Hematopoietic multipotent progenitor cell treated with erythropoietin and hydrocortisone succinate and interleukin-3 and kit ligand, for 4 days (in vitro differentiated cells): ENCODE measurements around the gene HOXB8.

ENCODE experiments used
- DNase-seq: peaks from one replicate; pipeline ENCODE4 v3.0.0-alpha.2; 2015

The HOXB8 gene

DNA sequence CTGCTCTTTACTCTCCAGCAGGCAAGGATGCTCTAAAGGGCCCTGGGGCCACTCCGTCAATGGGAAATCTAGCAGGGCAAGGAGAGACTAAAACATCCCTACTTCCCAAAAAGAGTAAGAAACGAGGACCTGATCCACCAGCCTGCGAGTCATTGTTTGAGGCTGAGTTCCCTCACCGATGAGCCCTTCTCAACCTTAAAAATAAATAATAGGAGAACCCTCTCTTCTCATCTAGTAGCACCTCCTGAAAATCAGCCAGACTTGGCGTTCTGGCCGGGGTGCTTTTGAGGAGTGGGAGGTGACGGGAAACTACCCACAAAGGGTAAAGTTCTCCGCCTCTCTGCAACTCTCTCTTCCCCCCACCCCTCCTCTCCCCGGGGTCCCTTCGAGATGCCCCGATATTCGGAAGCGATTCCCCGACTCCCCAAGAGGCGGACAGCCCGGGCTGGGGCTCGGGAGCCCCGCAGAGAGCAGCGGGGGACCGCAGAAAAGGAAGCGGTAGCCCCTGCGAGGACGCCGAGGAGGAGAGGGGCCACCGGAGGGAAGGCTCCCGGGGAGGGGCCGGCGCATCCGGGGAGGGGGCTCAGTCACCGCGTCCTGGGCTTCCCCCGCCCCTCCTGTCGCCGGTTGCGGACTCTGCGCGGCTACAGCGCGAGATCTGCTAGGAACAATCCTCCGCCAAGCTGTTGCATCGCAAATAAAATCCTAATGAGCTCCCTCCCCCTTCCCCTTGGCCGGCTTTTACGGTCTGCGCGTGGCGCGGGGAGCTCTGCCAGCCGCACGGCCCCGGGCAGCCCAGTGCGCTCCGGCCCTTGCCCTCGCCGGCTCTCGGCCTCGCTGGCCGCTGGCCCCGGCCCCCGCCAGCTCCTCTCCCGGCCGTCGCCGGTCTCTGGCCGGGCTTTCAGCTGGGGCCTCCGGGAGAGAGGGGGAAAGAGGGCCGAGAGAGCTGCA lies 9.7 kb upstream of the HOXB8 start:
- no peak for DNase-seq

DNA sequence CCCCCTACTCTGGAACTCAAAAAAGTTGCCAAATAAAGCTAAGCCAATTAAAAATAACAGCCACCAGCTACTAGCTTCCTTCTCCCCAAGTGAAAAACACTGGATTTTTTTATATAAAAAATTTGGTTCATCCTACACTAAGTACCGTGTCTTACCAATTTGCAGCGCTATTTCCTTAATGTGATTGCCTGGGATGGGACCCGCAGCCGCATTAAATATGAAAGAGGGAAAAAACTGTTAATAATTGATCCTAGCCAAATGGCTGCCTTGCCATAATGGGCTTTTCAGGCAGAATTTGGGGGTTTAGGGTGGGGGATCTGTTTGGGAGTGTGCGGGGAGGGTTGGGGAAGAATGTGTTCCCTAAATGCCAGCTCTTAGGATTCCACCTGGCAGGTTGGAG lies 9.0 kb upstream of the HOXB8 start:
- DNase-seq: no peak

DNA sequence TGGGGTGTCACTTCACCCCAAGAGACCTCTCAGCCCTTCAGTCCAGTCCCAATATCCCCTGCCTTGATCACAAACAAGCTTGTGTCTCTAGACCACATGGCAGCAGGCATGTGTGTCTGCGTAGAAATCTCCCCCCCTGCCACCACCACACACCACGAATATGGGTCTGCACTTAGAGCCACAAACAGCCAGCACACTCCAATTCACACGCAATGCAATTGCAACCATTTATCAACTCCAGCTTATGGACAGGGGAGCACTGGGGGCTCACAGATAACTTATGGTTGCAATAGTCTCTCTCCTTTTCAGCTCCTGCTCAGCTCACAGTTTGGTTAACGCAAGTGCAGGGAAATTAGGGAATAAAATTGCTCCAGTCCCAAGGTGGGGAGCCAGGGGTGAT lies 8.5 kb upstream of the HOXB8 start:
- DNase-seq: no peak

DNA sequence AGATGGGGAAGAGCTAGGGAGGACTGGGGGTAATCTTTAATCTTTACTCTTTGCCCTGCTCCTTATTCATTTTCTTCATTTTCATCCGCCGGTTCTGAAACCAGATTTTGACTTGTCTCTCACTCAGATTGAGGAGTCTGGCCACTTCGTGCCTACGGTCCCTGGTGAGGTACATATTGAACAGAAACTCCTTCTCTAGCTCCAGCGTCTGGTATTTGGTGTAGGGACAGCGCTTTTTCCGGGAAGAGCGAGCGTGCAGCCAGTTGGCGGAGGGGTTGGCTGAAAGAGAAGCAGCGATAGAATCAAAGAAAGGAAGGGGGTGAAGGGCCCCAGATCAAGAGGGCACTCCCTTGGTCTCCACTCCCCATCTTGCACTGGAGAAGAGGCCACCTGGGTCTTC lies 7.8 kb upstream of the HOXB8 start:
- DNase-seq: no peak

DNA sequence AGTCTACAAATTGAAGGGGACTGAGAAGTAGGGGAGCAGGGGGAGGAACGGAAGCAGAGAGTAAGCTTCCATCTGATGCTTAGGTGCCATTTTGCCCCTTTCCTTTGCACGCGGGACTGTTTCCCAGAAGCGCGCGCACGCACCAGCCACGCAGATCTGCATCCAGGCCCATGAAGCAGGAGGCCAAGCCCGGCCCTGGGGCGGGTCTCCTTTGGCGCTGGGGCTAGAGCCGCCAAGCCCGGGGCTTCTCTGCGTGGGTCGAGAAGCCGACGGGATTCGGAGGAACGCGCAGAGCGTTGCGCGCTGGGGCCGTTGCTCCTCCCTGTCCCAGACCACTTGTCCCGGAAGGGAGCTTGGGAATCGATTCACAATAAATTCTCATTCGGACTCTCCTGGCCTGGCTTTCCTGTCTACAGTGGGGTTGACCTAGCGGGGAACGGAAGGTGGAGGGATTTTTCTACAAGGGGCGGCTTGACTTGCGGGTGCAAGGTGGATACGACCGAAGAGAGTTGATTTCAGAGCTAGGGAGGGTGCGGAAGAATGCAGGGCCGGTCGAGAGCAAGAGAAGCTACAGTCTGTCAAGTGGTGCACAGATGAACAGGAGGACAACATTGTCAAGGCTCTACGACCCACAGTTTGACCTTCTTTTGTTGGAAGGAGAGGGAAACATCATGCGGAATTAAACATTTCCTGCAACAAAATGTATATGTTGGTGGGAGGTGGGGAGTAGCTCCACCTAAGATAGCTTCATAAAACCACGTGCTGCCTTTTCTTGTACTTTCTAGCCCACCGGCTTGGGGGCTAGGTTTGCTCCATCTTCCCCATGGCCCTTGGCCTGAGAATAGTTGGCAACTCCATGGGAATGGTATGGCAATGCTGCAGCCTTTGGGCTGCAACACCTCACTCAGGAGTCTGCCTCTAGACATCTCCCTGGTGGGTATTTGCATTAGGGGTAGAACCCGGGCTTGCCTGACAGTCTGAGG lies 6.6 kb upstream of the HOXB8 start:
- no peak for DNase-seq

DNA sequence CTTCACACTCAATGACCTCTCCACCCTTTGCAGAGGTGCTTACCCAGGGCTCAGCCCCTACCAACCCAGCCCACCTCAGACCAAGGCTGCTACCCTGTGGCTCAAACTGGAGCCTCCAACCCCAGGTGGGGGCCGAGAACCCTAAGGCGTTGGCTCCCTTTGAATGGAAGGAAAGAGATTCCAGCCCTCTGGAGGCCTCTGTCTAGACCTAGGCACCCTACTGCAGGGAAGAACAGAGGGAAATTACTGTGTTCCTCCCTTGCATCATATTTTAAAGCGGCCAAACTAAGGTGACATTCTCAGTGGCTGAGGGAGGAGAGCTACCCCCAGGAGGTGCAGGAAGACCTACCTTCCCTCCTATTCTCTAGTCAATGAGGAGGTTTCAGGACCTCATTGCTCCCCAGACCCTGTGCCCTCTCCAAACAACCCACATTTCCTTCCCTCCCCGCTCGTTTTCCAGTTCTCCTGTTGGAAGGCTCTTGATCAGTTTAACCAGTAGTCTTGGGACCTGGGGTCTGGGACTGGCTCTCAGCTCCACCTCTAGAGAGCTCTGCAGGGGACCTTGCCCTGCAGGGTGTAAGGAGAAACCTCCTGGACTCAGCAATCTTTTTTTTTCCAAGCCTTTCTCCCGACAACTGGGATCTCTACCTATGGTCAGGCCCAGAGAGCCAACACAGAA lies 5.5 kb upstream of the HOXB8 start:
- DNase-seq: no peak

DNA sequence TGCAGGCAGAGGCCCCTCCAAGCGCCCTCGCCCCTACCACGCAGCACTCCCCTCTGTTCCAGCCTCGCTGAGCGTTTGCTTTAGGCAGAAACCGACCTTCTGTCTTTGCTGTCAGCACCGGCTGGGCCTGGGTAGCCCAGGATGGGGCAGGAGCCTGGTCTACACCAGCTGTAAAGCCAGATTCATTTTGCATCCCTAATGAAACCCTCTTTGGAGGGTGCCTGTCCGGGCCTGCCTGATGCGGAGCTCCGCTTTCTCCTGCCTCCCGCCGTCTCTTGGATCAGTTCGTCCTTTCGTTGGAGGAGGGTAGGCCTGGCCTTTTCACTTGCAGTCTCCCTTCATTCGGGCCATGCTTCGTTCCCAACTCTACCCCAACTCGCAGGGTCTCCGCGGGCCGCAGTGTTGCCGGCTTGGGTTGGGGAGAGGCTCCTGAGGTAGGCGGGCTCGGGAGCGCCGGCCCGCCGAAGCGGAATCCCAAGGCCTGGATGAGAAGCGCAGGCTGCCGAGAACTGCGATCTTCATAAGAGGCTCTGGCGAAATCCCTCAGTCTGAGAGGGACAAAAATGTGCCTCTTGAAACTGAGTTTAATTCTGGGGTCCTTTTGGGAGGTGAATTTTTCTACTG lies 4.8 kb upstream of the HOXB8 start:
- no peak for DNase-seq

DNA sequence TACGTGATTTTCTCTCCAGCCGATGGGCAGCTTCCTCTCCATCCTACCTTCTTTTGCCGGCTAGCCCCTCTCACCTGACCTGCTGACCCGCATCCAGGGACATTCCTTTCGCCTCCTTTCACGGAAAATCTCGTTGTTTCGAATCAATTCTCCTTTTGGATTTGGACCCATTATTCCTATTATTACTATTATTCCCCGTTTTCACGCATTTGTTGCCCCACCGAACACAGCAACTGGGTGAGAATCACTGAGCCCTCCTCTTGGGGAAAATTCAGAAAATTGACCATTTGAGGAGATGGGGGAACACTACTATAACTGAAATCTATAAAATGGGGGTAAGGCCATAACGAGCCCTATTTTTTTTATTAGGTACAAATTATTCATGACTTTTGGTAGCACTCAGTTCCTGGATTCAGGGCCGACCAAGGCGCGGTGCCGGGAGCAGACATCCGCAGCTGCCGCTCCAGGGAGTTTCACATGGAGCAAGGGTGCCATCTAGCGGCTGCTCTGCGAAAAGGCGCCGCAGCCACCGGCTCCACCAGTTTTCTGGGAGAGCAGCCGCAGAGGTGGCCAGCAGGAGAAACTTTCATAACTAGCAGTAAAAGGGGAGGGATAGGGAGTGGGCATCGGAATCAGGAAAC lies 3.3 kb upstream of the HOXB8 start:
- peak; percentile 91 for DNase-seq

DNA sequence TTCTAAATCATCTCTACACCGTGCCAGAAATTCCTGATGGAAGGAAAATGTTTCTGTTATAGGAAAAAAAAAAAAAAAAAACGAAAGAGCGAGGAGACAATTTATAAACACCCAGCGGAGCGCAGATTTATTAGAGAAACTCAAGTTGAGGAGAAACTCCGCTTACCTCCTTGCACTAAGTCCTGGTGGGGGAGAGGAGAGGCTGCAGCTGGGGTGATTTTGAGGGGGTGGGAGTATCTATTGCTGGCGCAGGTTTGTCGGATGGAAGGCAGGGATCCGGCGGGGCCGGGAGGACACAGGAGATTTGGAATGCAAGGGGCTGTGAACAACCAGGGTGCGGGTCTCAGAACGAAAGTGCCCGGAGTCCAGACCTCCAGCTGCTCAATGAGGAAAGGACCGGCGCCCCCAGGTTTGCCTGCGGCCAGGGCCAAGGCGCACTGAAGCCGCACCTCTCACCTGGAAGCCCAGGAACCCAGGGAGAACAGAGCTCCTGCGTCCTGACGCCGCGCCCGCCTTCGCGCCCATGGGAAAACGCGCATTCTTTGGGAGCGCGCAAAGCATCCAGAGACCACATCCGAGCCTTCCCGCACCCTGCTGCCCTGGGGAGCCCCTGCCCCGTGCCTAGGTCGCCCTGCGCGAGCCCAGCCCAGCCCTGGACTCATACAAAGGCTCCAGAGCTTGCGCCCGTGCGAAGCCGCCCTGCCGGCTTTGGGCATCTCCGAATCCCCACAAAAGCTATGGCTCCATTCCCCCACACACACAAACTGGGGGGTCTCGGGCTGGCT lies 2.6 kb upstream of the HOXB8 start:
- no peak for DNase-seq

DNA sequence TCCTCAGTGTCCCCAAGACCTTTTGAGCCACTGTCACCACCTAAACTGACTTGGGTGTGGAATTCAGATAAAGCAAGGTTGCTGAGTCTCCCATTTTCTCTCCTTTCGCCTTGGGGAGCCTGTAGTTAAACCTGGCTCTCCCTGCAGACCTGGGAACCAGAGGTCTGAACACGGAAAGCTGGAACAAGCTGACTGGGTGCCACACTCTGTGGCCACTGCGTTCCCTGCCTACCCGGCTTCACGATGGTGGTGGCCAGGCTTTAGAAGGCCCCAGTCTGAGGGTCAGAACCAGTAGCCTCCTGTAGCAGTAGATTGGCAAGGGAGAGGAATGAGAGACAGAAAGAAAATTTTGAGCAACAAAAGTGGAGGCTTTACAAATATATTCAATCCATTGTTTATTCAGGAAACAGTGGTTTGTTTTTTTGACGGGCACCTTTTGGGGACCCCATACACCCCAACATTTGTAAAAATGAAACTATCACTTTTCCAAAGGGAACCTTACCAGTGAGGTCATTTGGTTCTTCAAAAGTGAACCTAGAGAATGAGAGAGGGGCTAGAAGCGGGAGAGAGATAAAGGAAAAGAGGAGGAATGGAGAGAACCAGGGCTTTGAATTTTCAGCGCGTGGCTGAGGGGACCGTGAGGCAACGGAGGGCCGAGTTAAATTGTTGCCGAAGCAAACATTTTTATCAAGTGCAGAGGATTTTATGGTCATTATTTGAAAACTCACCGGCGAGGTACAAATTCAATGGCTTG lies 1.8 kb upstream of the HOXB8 start:
- no peak for DNase-seq

DNA sequence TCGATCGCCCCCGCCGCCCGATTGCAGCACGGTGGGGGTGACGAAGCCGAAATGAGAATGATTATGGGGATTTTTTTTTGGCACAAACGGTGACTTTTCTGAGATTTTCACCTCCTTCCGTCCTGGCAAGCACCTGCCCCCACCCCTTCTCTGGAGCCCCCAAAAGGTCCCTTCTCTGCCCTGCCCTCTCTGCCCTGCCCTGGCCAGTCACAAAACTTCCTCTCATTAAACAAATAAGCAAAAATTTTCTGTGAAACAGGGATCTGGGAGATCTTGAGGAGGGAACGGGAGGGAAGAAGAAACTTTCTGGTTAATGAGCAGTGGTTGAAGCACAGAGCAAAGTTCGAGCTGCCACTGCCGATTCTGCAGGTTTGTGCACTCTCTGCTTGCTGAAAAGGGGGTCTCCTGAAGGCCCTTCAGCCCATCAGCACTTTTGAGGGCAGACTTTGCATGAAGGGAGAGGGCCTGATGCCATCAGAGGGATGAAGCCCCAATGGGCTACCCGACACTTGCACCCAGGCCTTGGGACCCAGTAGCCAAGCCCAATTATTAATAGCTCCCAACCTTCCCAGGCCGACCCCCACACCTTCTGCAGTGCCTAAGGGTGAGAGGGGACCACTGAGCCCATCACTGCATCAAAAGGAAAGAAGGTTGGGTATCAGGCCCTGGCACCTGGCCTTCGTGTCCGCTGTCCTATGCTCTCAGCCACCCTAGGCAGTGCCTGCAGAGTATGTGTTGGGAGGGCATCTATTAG lies 1.0 kb upstream of the HOXB8 start:
- DNase-seq: no peak

DNA sequence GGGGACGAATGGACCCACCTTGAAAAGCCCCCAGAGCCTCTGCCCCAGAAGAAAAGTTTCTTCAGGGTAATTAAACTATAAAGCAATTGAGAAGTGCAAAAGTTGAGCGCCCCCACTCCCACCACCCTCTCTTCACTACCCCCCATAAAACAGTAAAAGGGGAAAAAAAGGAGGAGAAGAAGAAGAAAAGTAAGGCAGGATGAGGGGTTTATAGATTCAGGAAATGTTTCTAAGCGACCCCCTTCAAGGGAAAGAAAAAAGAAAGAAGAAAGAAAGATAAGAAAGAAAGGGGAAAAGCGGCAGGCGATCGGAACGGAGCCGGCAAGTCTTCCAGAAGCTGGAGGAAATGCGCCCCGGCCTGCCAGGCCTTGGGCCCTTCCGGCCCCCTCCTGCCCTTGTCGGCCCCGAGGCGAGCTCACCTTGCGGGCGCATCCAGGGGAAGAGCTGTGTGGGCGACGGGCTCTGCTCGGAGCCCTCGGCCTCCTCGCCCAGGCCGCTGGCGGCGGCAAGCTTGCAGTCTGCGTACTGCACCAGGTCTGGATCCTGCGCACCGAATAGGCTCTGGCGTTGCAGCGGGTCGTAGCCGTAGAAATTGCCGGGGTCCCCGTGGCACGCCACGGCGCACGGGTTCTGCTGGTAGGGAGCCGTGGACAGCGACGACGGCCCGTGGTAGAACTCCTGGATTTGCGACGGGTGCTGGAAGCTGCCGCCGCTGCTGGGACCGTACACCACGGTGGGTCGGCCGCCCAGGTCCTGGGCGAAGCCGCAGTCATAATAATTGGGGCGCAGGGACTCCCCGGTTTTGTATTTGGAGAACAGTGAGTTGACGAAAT lies 1.0 kb downstream of the HOXB8 start:
- DNase-seq: peak; percentile 54

DNA sequence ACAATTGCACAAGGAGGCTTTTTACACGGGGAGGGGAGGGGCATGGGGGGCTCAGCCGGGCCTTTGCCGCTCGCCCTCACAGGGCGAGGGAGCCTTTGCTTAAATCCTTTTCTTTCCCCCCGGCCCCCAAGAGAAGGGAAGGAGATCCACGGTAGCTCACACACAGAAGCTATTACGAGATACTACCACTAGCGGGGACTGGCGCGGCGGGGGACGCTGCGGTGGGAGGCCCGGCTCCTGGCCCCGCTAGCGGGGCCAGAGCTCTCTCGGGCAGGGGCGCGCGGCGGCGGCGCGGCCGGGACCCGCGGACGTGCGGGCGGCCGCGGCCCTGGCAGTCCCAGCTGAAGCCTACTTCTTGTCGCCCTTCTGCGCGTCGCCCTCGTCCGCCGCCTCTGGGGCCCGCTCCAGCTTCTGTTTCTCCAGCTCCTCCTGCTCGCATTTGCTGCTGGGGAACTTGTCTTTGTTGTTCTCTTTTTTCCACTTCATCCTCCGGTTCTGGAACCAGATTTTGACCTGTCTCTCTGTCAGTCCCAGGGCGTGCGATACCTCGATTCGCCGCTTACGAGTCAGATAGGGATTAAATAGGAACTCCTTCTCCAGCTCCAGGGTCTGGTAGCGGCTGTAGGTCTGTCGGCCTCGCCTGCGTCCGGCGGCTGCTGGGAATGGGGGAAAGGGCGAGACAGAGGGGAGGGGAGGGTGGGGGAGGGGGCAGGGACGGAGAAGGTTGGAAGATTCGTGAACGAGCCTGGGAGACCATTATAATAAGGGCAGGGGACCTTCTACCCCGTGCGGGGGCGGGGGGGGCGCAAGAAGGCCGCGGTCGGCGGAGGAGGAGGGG lies 2.0 kb downstream of the HOXB8 start:
- DNase-seq: peak; percentile 70

DNA sequence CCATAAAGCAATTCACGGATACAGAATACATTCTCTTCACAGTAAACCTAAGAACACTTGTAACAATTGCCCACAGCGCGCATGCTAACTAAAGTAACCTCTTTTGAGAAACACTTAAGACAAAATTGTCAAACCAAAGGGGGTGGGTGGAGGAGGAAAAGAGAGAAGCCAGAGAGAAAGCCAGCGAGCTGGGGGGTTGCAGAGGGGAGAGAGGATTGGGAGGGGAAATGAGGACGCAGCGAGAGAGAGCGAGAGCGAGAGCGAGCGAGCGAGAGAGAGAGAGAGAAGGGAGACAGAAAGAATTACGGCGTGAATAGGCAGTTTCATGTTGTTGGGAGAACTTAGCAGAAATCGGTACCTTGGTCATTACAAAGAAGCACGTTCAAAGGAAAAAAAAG lies 2.6 kb downstream of the HOXB8 start:
- DNase-seq: no peak

DNA sequence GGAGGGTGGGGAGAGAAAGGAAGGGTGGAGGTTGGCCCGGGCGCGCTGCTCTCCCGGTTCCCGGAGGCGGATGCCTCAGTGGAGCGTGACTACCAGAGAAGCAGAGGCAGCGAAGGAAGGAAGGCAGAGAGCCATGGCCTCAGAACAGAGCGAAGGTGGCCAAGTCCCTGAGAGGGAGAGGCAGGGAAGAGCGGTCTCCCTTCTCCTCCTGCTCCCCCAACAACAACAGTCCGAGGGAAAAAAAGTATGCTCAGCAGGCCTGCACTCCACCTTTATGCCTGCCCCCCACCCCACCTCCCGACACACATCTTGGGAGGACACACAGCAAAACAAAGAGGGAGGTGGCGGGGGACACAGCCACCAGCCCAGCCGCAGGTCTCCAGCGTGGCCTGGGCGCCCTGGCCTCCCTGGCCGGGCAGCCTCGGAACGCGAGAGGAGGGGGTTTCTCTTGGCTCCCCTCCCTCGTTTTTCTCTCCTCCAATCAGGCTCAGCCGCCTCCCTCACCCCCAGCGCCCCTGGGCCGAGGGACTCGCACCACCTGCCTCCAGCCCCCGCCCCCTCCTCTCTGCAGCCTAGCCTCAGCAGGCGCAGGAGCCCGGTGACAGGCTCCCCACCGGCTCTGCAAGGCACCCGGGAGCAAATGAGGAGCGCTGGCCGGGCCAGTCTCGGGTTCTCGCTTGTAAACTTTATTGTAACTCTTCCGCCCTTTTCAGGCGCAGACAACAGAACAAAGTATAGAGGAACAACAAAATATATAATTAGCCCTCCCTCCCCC lies 3.2 kb downstream of the HOXB8 start:
- no peak for DNase-seq

DNA sequence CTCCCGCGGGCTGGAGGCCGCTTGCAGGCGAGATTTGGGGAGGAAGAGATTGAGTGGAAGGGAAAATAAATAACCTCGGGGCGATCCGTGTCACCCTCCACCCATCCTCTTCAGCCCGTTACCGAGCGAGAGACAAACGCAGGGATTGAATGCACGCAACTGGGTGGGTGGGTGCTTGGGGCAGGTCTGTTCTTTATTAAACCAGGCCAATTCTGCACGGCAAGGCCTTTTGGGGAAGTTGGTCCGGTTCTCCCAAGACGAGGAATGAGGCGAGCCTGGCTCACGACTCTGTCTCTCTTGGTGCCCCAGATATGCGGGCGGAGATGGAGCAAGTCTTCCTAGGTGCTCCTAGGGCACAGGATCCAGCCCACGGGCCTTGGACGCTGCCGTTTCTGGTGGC lies 3.9 kb downstream of the HOXB8 start:
- DNase-seq: no peak
